Muscle of arm (tissue), 12 donors: ENCODE measurements around the gene ZNF584. TPM values are rescaled to one million over a fixed set of nuclear protein-coding genes. Genes with fewer than 3 reads are reported as not detected.
A peak's percentile ranks its signal among the peaks of the same experiment; 100 is the strongest.

Experiments
- DNase-seq: peaks from one replicate; pipeline ENCODE4 v3.0.0-alpha.2; 2013
- polyA plus RNA-seq, 12 donors: library from polyadenylated mRNA; unstranded; fragments of 120-200 nt; gene quantifications; one replicate each; pipeline ENCODE4 v1.2.1, GENCODE V29; 2013; ENCODE audit not compliant: insufficient read length in 12 of 12

Gene ZNF584
- polyA plus RNA-seq, 12 donors: 4.6 to 7.0 (median 5.9) TPM; not detected in 2

DNA sequence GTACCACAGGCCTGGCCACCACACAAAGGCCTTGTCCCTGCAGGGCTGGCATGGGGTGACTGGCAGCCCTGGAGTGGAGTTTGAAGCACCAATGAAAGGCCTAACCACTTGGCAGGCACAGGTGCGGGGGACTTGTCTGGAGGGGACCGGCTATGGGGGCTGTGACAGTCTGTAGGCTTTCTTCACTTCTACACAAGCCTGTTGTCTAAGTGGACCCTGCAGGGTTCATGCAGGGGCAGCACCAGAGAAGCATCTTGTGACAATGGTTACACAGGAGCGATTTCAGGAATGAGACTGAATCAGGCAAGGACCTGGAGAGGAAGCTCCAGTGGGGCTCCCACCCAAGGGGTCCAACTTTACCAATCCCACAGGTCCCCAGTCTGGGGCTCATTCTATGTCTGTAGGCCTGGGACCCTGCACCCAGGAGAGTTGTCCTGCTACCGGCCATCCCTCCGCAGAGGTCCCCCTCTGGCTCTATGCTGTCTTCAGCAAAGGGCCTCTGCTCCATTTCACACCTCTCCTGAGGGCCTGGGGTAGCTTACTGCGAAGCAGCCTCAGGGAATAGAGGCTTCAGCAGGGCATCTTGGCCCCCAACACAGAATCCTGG is 25.3 kb upstream of the ZNF584 start:
- no peak for DNase-seq

GRCh38 chr19:58385313-58385890 is 23.0 kb upstream of the ZNF584 start:
- no peak for DNase-seq

- DNase-seq: no peak
Observed at GRCh38 chr19:58385891-58386575, 22.4 kb upstream of the ZNF584 start.

DNA sequence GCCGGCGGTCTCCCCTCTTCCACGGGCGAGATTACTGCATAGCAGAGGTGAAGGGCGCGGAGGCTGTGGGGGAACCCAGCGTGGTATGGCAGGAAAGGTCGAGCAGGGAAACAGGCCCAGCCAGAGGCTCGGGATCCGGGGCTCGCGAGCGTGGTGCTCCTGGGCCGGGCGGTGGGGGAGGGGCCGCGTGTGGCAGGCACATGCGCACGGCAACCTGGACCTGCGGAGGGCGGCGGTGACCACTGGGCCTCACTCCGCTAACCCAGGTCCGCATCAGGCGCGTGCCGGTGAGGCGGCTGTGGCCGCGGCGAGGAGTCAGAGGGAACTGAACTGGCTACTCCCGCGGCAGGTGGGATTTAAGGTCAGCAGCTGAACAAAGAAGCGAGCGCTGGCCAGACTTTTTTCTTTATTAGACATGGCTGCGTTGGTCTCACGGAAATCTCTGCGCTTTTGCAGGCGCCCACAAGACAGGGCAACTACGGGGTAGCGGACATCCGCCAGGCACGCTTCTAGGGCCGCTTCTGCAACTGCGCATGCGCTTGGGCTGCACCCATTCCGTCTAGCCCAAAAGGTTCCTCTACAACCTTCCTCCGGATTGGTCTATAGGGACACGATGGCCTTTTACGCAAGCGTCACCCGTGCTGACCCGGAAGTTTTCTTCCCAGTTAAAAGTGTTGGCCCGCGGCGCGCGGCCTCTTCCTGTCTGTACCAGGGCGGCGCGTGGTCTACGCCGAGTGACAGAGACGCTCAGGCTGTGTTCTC is 21.7 kb upstream of the ZNF584 start, which contains the start of gene RPS5:
Gene RPS5, plus strand, starts transcription at position 694 of the 762 bp plus-strand sequence. CDS start 869 bp downstream, outside the sequence.
- peak; percentile 99 for DNase-seq

DNA sequence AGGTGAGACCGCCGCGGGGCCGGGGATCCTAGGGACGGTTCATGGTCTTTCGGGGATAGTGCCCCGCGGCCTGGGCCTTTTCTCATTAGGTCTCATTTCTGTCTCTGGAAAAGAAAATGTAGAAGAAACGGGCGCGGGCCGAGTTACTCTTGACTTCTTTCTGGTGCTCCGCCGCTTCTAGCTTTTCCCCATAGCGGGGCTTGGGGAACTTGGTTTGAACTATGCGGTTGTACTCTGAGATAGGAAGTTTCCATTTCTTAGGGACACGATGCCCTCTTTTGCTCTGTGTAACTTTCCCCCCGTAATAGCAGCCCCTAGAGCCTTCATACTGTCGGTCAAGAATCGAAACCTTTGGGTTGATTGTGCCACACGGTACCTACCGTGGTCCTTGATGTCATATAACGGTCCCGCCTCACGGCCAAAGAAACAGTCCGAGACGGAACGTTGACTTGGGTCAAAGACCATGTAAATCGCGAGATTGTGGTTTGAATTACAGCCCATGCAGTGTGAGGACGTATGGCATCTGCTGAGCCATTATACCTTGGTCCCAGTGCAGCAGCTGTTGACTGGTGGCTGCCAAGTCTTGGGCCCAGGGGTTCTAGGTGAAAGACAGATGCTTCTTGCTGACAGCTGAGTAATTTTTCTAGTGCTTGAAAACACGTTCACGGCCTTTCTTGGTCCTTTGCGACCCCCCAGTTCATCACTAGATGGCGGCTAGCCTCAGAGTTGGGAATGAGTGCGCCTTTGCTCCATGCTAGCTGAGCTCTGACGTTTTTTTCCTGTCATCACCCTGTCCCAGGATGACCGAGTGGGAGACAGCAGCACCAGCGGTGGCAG is 20.9 kb upstream of the ZNF584 start:
- DNase-seq: no peak

DNA sequence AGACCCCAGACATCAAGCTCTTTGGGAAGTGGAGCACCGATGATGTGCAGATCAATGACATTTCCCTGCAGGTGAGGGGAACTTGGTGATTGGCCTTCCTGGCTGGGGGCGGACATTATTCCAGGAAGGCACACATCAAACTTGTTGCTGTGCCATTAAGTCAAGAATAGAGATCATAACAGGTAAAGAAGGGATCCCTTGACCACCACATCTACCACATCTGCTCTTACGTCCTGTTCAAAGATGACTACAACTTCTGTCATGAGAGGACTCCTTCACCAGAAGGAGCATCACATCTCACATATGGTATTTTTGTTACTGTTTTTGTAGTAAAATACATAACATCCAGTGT is 20.3 kb upstream of the ZNF584 start:
- no peak for DNase-seq

GRCh38 chr19:58392945-58393724 is 15.3 kb upstream of the ZNF584 start:
- no peak for DNase-seq

DNA sequence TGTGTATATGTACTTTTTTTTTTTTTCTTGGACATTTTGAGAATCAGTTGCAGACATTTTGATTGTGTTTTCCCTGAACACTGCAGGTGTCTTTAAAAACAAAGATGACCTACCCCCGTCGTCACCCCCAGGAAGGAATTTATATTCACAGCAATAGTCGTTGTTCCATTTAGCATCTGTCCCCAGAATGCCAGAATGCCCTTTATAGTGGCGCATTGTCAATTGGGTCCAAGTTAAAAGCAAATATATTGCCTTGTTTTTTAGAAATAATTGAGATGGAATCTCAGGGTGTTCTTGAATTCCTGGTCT is 14.8 kb upstream of the ZNF584 start:
- DNase-seq: no peak

- no peak for DNase-seq
Observed at GRCh38 chr19:58394821-58395219, 13.6 kb upstream of the ZNF584 start.

- DNase-seq: no peak
Observed at GRCh38 chr19:58395220-58395978, 13.1 kb upstream of the ZNF584 start, which contains the start of gene RNF225. TSS of gene RNF225 (plus strand) at chr19:58395656. CDS start at chr19:58396090, 434 bp downstream.

GRCh38 chr19:58395979-58396627 is 12.3 kb upstream of the ZNF584 start:
- no peak for DNase-seq

- DNase-seq: no peak
Observed at GRCh38 chr19:58396691-58397532, 11.5 kb upstream of the ZNF584 start.

DNA sequence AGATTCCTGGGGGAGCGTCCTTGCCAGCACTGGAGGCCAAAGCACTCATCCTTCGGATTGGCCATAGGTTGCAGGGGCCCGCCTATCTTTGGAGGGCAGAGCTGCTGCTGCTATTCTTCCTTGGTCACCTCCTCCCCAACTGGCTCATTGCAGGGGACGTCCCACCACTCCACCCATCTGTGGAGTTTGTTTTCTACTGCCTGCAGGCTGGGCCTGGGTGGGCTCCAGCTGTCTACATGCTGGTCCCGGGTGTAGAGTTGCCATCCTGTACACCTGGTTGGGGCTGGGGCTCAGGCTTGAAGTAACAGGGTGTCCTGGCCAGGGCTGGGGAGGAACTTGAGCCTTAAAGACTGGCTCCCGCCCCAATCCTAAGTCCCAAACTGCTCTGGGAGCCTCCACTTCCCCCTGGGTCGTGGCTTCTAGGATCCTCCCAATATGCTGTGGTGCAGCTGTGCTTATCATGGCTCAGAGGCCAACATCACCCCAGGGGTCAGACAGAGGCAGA is 10.9 kb upstream of the ZNF584 start:
- DNase-seq: no peak

DNA sequence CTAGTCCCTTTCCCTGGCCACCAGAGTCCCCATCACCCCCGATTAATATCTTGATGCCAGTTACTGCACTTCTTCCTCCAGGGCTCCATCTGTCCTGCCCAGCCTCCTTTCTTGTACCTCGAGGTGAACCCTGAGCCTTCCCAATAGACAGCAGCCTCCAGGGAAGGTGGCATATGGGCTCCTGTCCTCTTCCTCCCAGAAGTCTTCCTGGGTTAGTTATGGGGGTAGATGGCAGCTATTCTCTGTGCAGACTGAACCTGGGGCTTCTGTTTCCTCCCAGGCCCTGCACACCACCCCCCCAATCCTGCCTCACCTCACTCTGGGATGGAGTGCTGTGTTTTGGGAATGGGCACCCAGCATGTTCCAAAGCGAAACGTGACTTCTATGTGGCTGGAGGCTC is 10.4 kb upstream of the ZNF584 start:
- no peak for DNase-seq

DNA sequence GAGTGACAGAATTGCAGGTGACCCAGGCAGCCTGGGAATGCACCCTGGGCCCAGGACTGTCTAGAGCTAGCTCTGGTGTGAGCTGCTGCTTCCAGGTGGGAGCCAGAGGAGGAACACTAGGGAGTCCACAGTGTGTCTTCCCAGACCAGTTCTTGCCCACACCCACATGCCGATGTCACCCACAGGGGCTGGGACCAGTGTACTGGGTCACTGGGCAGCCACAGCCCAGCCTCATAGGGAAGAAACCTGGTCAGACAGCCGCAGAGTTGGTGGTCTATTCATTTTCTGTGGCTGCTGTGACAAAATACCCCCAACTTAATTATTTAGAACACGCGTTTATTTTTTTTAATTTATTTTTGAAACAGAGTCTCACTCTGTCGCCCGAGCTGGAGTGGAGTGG is 9.9 kb upstream of the ZNF584 start:
- no peak for DNase-seq

- no peak for DNase-seq
Observed at GRCh38 chr19:58399903-58400302, 8.5 kb upstream of the ZNF584 start.

DNA sequence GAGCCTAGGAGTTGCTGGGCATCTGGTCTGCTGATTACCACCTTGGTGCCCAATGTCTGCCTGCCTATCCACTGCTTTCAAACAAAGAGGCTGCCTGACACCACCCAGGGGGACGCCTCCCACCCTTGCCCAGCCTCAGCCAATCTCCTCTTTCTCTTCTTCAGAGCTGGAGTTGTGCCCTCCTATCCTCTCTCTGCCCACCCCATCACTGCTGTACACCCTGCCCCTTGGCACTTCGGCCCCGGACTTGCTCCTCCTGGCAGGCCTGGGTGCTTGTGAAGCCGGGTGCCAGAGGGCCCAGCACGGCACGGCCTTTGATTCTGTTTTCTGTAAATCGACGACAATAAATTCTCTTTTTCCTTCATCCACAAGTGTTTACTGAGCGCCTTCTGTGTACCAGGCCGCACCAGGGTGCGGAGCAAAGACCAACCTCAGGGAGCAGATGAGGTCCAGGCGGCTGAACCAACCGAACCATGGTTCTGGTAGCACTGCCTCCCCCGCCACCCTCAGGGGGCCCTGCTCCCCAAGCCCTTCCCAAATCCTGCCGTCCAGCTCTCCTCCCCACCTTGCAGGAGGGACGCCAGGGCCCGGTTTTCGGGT is 8.0 kb upstream of the ZNF584 start:
- no peak for DNase-seq
